GDM1 (cell line): ENCODE measurements around the gene XRCC2.
"Not testable (repeated sequence)": the region's sequence is repeated elsewhere in the genome, so short reads cannot be mapped to it uniquely, and the experiment has no call there.

Experiments
- DNase-seq: peaks from one replicate; lab custom pipeline; 2025; lab: John Stamatoyannopoulos, UW

XRCC2 gene

DNA sequence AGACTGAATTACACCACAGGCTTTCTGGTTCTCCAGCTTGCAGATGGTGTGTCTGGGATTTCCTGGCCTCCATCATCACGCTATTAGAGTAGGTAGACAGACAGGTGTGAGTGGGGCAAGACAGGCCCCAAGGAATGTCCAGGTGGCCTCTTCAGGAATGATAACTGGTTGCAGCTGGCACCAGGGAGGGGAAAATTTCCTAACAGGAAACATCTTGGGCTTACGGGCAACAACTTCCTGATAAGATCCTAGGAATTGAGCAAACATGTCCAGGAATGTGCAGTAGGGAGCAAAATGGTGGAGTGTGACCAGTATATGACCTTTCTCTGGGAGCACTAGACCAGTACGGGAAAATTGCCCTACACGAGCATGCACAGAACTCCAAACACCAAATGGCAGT lies 11.3 kb downstream of the XRCC2 start:
- no peak for DNase-seq

DNA sequence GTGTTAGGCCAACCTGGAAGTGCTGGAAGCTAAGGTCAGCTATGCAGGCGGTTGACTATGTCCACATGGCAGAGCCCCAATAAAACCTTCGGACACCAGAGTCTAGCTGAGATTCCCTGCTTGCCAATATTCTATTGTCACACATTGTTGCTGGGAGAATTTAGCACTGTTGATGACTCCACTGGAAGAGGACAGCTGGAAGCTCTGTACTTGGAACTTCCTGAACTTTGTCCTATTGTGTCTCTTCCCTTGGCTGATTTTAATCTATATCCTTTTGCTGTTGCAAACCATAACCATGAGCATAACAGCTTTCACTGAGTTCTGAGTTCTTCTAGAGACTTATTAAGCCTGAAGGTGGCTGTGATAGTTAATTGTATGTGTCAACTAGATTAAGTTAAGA lies 12.0 kb downstream of the XRCC2 start:
- no peak for DNase-seq

GRCh38 chr7:152663148-152663740 lies 12.7 kb downstream of the XRCC2 start:
- no peak for DNase-seq

DNA sequence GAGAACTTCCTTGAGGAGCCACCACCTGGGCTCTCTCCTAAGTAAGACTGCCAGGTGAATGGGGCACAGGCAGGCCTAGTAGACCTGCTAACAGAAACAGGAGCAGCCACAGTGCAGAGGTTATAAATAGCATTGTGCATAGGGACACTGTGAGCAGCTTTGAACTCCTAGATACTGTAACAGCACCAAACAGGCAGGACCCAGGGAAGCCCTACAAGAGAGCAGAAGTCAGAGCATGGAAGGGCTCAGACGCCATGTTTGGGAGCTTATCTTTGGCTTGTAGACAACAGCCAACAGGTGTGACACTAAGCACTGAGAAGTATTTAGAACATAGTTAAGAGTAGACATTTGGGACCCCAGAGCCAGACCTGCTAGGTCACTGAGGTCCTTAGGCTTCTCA lies 14.5 kb downstream of the XRCC2 start:
- DNase-seq = no peak

DNA sequence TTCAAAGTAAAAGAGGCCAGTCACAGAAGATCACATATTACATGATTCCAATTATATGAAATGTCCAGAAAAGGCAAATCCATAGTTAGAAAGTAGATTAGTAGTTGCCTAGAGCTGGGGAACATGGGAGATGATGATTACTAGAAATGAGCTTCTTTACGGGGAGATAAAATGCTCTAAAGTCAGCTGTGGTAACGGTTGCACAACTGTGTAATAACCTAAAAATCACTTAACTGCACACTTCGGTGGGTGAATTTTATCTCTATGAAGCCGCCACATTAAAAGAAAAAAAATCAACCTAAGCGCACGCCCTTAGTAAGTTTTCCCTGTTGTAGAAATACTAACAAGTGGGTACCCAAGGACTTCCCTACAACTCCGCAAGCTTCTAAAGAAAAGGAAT lies 15.9 kb downstream of the XRCC2 start:
- DNase-seq = no peak

DNA sequence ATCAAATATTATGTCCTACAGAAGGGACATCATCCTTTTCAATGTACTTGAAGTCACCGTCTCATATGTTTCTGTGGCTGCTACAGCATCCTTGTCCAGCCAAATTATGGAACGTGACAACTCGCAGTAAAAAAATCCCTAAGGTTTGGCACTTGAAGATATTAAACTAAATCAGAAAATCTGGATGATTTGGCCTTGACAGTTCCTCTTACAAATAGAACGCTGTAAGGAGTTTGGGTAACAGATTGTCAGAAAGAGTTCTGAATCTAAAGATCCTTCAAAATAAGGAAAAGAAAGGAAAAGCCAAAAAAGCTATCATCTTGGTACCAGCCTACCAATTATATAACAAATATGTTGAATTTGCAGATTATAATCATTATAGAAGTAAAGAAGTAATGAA lies 21.0 kb downstream of the XRCC2 start:
- DNase-seq = no peak

- no peak for DNase-seq
These were observed 26.7 kb downstream of the XRCC2 start for GRCh38 chr7:152649220-152649619.

DNA sequence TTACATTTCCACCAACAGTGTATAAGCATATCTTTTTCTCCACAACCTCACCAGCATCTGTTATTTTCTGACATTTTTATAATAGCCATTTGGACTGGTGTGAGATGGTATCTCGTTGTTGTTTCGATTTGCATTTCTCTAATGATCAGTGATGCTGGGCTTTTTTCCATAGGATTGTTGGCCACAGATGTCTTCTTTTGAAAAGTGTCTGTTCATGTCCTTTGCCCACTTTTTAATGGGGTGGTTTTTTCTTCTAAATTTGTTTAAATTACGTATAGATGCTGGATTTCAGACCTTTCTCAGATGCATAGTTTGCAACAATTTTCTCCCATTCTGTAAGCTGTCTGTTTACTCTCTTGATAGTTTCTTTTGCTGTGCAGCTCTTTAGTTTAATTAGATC lies 28.9 kb downstream of the XRCC2 start:
- DNase-seq = no peak

- DNase-seq = not testable (repeated sequence)
These were observed 29.4 kb downstream of the XRCC2 start for GRCh38 chr7:152646579-152646978.

GRCh38 chr7:152643979-152644559 lies 31.9 kb downstream of the XRCC2 start:
- no peak for DNase-seq

GRCh38 chr7:152641384-152641783 lies 34.6 kb downstream of the XRCC2 start:
- DNase-seq = no peak

DNA sequence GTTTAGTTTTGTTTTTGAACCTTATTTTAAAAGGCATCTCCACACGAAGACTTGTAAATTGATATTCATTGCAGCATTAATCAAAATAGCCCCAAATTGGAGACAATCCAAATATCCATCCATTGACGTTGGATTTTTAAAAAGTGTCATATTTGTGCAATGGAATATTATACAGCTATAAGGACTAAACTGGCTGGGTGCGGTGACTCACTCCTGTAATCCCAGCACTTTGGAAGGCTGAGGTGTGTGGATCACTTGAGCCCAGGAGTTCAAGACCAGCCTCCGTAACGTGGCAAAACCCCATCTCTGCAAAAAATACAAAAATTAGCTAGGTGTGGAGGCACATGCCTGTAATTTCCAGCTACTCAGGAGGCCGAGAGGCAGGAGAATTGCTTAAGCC lies 35.1 kb downstream of the XRCC2 start:
- DNase-seq = no peak

GRCh38 chr7:152637920-152638580 lies 37.9 kb downstream of the XRCC2 start:
- DNase-seq = no peak

DNA sequence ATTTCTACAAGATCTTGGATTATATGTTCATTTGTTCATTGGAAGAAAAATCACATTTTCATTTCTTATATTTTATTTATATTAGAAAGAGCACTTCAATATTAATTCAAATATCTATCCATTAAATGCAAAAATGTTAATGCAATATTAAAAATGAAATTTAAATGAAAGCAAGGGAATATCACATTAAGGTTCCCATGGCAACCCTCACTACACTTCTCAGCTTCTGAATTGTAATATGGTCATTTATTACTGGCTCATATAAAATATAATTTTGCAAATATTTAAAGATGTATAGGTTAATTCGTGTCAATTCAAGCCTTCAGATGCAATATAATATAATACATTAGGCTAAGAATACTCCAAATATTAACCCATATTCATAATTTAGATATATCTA lies 38.8 kb downstream of the XRCC2 start:
- no peak for DNase-seq

- DNase-seq = no peak
These were observed 39.5 kb downstream of the XRCC2 start for GRCh38 chr7:152636441-152636840.

DNA sequence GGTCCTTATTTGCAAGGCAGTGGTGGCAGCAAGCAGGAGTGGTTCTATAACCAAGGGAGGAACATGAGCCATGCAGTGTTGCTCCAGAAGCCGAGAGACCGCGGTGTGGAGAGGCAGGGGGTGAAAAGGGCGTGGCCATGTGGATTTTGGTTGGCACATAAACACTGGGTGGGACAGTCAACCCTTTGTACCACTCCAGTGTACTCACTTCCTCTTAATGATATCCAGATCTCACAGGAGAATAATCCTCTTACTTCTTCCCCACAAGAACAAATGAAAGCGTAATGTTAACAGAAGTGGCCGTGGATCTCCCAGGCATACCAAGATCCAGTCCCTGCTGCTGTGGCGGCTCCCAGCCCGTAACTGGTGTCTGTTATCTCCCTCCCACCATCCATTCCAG lies 42.4 kb downstream of the XRCC2 start:
- DNase-seq = no peak

DNA sequence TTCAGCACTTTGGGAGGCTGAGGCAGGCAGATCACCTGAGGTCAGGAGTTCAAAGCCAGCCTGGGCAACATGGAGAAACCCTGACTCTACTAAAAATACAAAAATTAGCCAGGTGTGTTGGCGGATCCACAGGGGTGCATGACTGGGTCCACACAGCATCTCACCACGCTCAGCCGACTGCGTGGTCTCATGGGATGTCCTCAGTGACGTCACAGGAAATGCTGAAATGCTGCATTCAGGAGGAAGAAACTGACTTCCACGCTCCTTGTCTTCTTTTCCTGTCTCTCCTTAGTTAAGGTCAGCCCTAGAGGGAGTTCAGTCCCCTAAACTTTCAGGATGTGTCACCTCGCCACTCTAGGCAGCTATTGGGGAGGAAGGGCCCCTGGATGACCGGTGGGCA lies 42.9 kb downstream of the XRCC2 start:
- no peak for DNase-seq

DNA sequence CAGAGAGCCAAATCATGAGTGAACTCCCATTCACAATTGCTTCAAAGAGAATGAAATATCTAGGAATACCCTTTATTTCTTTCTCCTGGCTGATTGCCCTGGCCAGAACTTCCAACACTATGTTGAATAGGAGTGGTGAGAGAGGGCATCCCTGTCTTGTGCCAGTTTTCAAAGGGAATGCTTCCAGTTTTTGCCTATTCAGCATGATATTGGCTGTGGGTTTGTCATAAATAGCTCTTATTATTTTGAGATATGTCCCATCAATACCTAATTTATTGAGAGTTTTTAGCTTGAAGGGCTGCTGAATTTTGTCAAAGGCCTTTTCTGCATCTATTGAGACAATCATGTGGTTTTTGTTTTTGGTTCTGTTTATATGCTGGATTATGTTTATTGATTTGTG lies 47.2 kb downstream of the XRCC2 start:
- DNase-seq = not testable (repeated sequence)

- DNase-seq = no peak
These were observed 51.7 kb downstream of the XRCC2 start for GRCh38 chr7:152624228-152624627.

- no peak for DNase-seq
These were observed 54.5 kb downstream of the XRCC2 start for GRCh38 chr7:152621426-152621825.

- DNase-seq = no peak
These were observed 56.8 kb downstream of the XRCC2 start for GRCh38 chr7:152619027-152619739.

DNA sequence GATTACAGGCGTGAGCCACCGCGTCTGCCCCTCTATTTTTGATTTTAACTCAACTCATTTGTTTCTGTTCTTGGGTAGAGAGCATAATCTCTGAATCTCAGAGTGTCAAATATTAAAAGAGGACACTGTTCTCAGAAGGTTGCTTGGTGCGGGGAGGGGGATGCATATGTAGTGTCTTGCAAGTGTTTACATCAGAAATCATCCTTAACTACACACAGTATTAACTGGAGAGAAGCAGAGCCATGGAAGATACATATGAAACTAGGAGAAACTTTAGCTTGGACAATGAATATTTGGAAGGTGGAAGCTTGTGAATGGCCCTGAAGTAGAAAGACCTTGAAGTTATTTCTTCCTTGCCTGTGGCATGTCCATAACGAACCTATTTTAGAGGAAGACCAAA lies 57.5 kb downstream of the XRCC2 start:
- no peak for DNase-seq

DNA sequence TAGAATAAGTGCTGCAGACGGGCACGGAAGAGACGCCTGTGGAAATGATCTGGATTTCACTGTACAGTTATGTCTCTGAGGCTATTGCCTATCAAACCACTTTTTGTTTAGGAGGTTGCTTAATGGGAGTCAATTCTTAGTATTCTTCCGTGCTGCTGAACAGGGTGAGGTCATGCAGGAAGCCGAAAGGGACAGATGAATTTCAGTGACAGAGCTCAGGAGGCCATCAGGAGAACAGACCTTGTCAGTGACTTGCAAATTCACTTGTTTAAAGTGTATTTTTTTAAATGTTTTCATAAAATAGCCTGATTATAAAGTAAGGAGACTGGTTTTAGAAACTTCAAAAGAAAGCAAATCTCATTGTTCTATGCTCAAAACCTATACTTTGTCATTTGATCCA lies 58.9 kb downstream of the XRCC2 start:
- no peak for DNase-seq
